ENCODE data around the gene CACNA2D4.

CACNA2D4 gene

GRCh38 chr12:1884651-1885050 is 33.8 kb downstream of the CACNA2D4 start:
- TF ChIP-seq PAX5 (IDR thresholded peaks at IDR 0.05; ENCODE audit: insufficient read depth, low read length, severe bottlenecking): no peak
- no peak for TF ChIP-seq POLR2A (IDR thresholded peaks at IDR 0.05; ENCODE audit: low read depth, low read length)
- TF ChIP-seq POLR2AphosphoS5 (IDR thresholded peaks at IDR 0.05; ENCODE audit: low read depth, low read length): no peak

DNA sequence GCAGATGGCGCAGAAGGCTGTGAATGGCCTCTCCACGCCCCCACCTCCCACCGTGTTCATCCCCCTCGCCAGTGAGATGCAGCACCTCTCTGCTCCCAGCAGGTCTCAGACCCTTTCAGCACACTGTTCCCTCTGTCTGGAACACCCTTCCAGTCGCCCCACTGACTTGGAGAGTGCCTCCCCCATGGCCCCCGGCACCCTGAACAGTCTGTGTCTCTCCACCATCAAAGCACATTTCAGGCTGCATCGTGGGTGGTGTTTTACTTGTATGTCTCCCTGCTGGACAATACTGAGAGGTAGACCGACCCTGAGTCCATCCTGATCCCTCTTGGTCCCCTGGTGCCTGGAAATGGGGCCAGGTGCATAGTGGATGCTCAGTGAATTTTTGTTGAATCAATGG is 34.9 kb downstream of the CACNA2D4 start:
- TF ChIP-seq PAX5 (IDR thresholded peaks at IDR 0.05; ENCODE audit: insufficient read depth, low read length, severe bottlenecking) (no peak), TAF1 (IDR thresholded peaks at IDR 0.05; ENCODE audit: low read depth, low read length) (no peak)
- no peak for DNase-seq (ENCODE audit: insufficient read length, low spot score)
- no peak for FAIRE-seq

More at GRCh38 chr12:1884651-1885050, 33.8 kb downstream of the CACNA2D4 start:
- DNase-seq (ENCODE audit: insufficient read length, low spot score) (no peak), FAIRE-seq (no peak)

DNA sequence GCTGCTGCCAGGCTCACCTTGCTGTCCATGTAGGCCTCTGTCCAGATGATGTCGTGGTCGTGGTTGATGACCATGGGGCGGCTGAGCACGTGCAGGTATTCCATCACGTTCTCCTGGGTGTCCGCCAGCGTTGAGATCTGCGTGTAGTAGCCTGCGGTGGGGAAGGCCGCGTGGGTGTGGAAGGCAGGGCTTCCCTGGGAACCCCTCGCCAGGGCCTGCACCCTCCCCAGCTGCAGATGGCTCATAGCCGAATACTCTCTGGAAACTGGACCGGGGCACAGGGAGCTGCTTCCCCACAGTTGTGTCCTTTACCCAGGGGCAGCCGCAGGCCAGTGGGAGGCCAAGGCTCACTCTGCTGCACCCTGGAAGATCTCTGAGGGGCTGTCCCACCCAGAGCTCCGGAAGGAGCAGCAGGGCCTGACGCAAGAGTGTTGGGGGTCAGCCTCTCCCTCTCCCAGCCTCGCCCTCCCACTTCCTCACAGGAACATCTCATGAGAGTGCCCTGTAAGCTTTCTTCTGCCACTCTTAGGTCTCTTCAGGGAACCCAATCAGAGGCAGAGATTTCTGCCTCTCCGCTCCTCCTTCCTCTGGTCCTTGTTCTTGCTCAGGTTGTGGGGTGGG is 35.5 kb downstream of the CACNA2D4 start:
- DNase-seq (ENCODE audit: insufficient read length, low spot score): no peak
- no peak for TF ChIP-seq POLR2A (IDR thresholded peaks at IDR 0.05; ENCODE audit: low read depth, low read length)
- TF ChIP-seq POU2F2 (IDR thresholded peaks at IDR 0.05; ENCODE audit: low read depth, low read length): no peak
- TF ChIP-seq TAF1 (IDR thresholded peaks at IDR 0.05; ENCODE audit: low read depth, low read length): no peak
- no peak for TF ChIP-seq SPI1 (IDR thresholded peaks at IDR 0.05; ENCODE audit: low read depth, low read length)
- TF ChIP-seq POLR2AphosphoS5 (IDR thresholded peaks at IDR 0.05; ENCODE audit: low read depth, low read length): no peak
- TF ChIP-seq PAX5 (IDR thresholded peaks at IDR 0.05; ENCODE audit: insufficient read depth, low read length, severe bottlenecking): no peak
- no peak for FAIRE-seq

DNA sequence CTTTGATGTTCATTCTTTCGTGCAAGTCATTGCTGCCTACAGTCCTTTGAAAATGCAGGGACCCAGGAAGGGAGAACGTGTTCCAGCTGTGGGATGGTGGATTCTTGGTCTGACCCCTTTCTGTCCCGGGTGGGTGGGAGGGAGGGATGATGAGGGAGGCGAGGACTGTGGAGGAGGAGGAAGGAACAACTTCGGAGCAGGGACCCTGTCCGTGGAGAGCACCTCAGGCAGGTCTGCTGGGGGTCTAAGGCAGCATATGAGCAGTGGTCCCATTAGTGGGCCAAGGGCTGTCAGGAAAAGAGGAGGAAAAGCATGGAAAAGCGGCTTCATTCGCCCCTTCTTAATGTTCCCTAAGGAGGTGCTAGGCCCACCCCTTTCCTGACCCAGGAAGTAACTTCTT is 36.0 kb downstream of the CACNA2D4 start:
- FAIRE-seq (no peak), DNase-seq (ENCODE audit: insufficient read length, low spot score) (no peak)
- TF ChIP-seq POU2F2 (IDR thresholded peaks at IDR 0.05; ENCODE audit: low read depth, low read length): no peak
- TF ChIP-seq POLR2AphosphoS5 (IDR thresholded peaks at IDR 0.05; ENCODE audit: low read depth, low read length): no peak
- no peak for TF ChIP-seq SPI1 (IDR thresholded peaks at IDR 0.05; ENCODE audit: low read depth, low read length)
- TF ChIP-seq POLR2A (IDR thresholded peaks at IDR 0.05; ENCODE audit: low read depth, low read length): no peak
- TF ChIP-seq PAX5 (IDR thresholded peaks at IDR 0.05; ENCODE audit: insufficient read depth, low read length, severe bottlenecking): no peak
- TF ChIP-seq TAF1 (IDR thresholded peaks at IDR 0.05; ENCODE audit: low read depth, low read length): no peak

GRCh38 chr12:1881936-1882335 is 36.5 kb downstream of the CACNA2D4 start:
- TF ChIP-seq POLR2AphosphoS5 (IDR thresholded peaks at IDR 0.05; ENCODE audit: low read depth, low read length) (no peak), POU2F2 (IDR thresholded peaks at IDR 0.05; ENCODE audit: low read depth, low read length) (no peak), PAX5 (IDR thresholded peaks at IDR 0.05; ENCODE audit: insufficient read depth, low read length, severe bottlenecking) (no peak), SPI1 (IDR thresholded peaks at IDR 0.05; ENCODE audit: low read depth, low read length) (no peak), TAF1 (IDR thresholded peaks at IDR 0.05; ENCODE audit: low read depth, low read length) (no peak), POLR2A (IDR thresholded peaks at IDR 0.05; ENCODE audit: low read depth, low read length) (no peak)
- DNase-seq (ENCODE audit: insufficient read length, low spot score) (no peak), FAIRE-seq (no peak)

DNA sequence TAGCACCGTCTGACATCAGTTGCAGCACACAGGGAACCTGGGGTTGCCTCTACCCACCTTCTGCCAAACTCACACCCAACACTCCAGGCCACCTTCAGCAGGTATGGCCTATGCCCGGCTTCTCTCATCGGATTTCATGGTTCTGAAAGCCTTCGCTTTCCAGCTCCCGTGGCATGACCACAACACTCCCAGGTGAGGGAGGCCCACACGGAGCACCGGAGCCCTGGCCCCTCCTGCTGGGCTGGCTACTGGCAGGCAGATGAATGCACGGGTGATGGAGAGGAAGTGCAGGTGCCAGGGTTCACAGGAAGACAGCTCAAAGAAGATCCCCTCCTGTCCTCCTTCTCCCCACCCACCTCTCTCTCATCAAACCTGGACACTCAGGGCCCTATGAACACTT is 37.2 kb downstream of the CACNA2D4 start:
- TF ChIP-seq TAF1 (IDR thresholded peaks at IDR 0.05; ENCODE audit: low read depth, low read length) (no peak), SPI1 (IDR thresholded peaks at IDR 0.05; ENCODE audit: low read depth, low read length) (no peak)
- DNase-seq (ENCODE audit: insufficient read length, low spot score) (no peak), FAIRE-seq (no peak)

- TF ChIP-seq POLR2A (IDR thresholded peaks at IDR 0.05; ENCODE audit: low read depth, low read length) (no peak), SPI1 (IDR thresholded peaks at IDR 0.05; ENCODE audit: low read depth, low read length) (no peak), POU2F2 (IDR thresholded peaks at IDR 0.05; ENCODE audit: low read depth, low read length) (no peak), POLR2AphosphoS5 (IDR thresholded peaks at IDR 0.05; ENCODE audit: low read depth, low read length) (no peak), TAF1 (IDR thresholded peaks at IDR 0.05; ENCODE audit: low read depth, low read length) (no peak), PAX5 (IDR thresholded peaks at IDR 0.05; ENCODE audit: insufficient read depth, low read length, severe bottlenecking) (no peak)
- DNase-seq (ENCODE audit: insufficient read length, low spot score): no peak
- FAIRE-seq: no peak
Measured at GRCh38 chr12:1880876-1881275, 37.6 kb downstream of the CACNA2D4 start.

DNA sequence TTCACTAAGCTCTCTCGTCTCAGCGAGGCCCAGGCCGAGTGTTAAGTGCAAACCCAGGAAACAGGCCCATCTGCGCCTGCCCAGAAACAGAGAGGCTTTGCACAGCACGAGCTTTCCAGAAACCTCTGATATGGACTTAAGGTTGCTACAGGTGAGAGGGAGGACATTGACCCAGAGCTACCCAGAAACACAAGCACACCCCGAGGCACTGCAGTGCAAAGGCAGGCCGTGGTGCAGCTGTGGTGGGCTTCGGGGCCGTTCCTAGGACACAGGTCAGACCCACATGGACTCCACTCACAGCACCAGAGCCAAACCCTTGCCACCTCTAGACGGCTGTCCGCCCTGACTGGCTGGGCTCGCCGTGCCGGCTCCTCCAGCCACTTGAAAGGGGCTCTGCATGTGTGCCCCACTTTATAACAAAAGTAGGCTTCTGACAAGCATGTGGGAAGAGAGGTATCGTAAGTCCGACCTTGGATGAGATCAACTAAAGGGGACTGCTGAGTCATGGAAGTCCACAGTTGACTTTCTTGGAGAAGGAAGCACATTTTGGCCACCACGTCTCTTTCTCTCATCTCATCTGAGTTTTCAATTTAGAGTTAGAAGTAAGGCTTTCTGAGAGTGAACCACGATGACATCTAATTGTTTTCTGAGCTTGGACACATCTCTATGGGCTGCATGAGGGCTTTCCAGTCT is 38.2 kb downstream of the CACNA2D4 start:
- DNase-seq (ENCODE audit: insufficient read length, low spot score): no peak
- TF ChIP-seq POLR2AphosphoS5 (IDR thresholded peaks at IDR 0.05; ENCODE audit: low read depth, low read length) (no peak), SPI1 (IDR thresholded peaks at IDR 0.05; ENCODE audit: low read depth, low read length) (no peak), POLR2A (IDR thresholded peaks at IDR 0.05; ENCODE audit: low read depth, low read length) (no peak), PAX5 (IDR thresholded peaks at IDR 0.05; ENCODE audit: insufficient read depth, low read length, severe bottlenecking) (no peak), POU2F2 (IDR thresholded peaks at IDR 0.05; ENCODE audit: low read depth, low read length) (no peak), TAF1 (IDR thresholded peaks at IDR 0.05; ENCODE audit: low read depth, low read length) (no peak)
- FAIRE-seq: no peak

- TF ChIP-seq PAX5 (IDR thresholded peaks at IDR 0.05; ENCODE audit: insufficient read depth, low read length, severe bottlenecking) (no peak), POLR2A (IDR thresholded peaks at IDR 0.05; ENCODE audit: low read depth, low read length) (no peak), POU2F2 (IDR thresholded peaks at IDR 0.05; ENCODE audit: low read depth, low read length) (no peak), POLR2AphosphoS5 (IDR thresholded peaks at IDR 0.05; ENCODE audit: low read depth, low read length) (no peak), TAF1 (IDR thresholded peaks at IDR 0.05; ENCODE audit: low read depth, low read length) (no peak), SPI1 (IDR thresholded peaks at IDR 0.05; ENCODE audit: low read depth, low read length) (no peak)
- no peak for FAIRE-seq
- DNase-seq (ENCODE audit: insufficient read length, low spot score): no peak
Measured at GRCh38 chr12:1879633-1880032, 38.8 kb downstream of the CACNA2D4 start.

- DNase-seq (ENCODE audit: insufficient read length, low spot score): no peak
- no peak for FAIRE-seq
- no peak for TF ChIP-seq POU2F2 (IDR thresholded peaks at IDR 0.05; ENCODE audit: low read depth, low read length)
- no peak for TF ChIP-seq POLR2A (IDR thresholded peaks at IDR 0.05; ENCODE audit: low read depth, low read length)
- TF ChIP-seq SPI1 (IDR thresholded peaks at IDR 0.05; ENCODE audit: low read depth, low read length): no peak
- no peak for TF ChIP-seq POLR2AphosphoS5 (IDR thresholded peaks at IDR 0.05; ENCODE audit: low read depth, low read length)
- TF ChIP-seq PAX5 (IDR thresholded peaks at IDR 0.05; ENCODE audit: insufficient read depth, low read length, severe bottlenecking): no peak
- no peak for TF ChIP-seq TAF1 (IDR thresholded peaks at IDR 0.05; ENCODE audit: low read depth, low read length)
Measured at GRCh38 chr12:1878695-1879094, 39.8 kb downstream of the CACNA2D4 start.

Data from GM12891 (cell line).